H7 (cell line): ENCODE measurements around the gene FUZ. TPM values are rescaled to one million over a fixed set of nuclear protein-coding genes. Genes with fewer than 3 reads are reported as not detected.

Source experiments
- DNase-seq: peaks from one replicate; pipeline ENCODE4 v3.0.0; 2012
- H3K27me3 ChIP-seq: 2 replicates; pipeline ENCODE4 v1.6.0; 2011; ENCODE audit warnings: mild to moderate bottlenecking, low read length; ENCODE audit not compliant: control insufficient read depth, insufficient read depth
- H3K36me3 ChIP-seq: replicated peaks from 2 replicates; pipeline ENCODE4 v1.5.1; 2011; ENCODE audit warnings: low read length; ENCODE audit not compliant: control insufficient read depth, insufficient read depth
- H3K4me3 ChIP-seq: 2 replicates; pipeline ENCODE4 v1.5.1; 2011; ENCODE audit warnings: low read depth, mild to moderate bottlenecking, control low read depth, low read length, moderate library complexity; ENCODE audit not compliant: insufficient read depth
- total RNA-seq: library from RNA; depleted of rRNA; stranded (reverse); fragments of >200 nt; shearing (Covaris generic); gene quantifications from 2 replicates; pipeline ENCODE4 v1.2.3, GENCODE V29; 2014; rRNA removed

Gene FUZ
- total RNA-seq, 1 experiment from 2014 or later = 49.5 TPM

GRCh38 chr19:49761249-49761624, 51.9 kb downstream of the FUZ start:
- peak; percentile 19 for DNase-seq
- Histone ChIP-seq H3K36me3 (no peaks in the 10 kb centered on the region), H3K27me3 (no peaks in the 10 kb centered on the region), H3K4me3 (no peak overlapping the region)

- no peaks in the 10 kb centered on the region for H3K36me3 ChIP-seq
- H3K4me3 ChIP-seq = no peak overlapping the region
- no peaks in the 10 kb centered on the region for H3K27me3 ChIP-seq
- peak; percentile 38 for DNase-seq
Measured at GRCh38 chr19:49758292-49758691, 54.8 kb downstream of the FUZ start.

Other genes starting within 250 kb of the FUZ start
- 102 and 142 TPM in 2 replicates for gene NOSIP, start 232.7 kb downstream of the FUZ start, total RNA-seq
- 0.55 and 1.2 TPM in 2 replicates for gene PRRG2, start 232.0 kb downstream of the FUZ start, total RNA-seq
- 8.2 and 10.8 TPM in 2 replicates for gene PRR12, start 222.1 kb downstream of the FUZ start, total RNA-seq
- 13.3 and 20.1 TPM in 2 replicates for gene RRAS, start 173.1 kb downstream of the FUZ start, total RNA-seq
- 32.9 and 37.0 TPM in 2 replicates for gene SCAF1, start 171.1 kb downstream of the FUZ start, total RNA-seq
- gene IRF3, start 147.4 kb downstream of the FUZ start, total RNA-seq = 107 and 108 TPM in 2 replicates
- 34.3 and 42.5 TPM in 2 replicates for gene BCL2L12, start 147.4 kb downstream of the FUZ start, total RNA-seq
- 690 and 848 TPM in 2 replicates for gene PRMT1, start 136.0 kb downstream of the FUZ start, total RNA-seq
- 1.4 and 1.8 TPM in 2 replicates for gene ADM5, start 123.7 kb downstream of the FUZ start, total RNA-seq
- gene CPT1C, start 122.2 kb downstream of the FUZ start, total RNA-seq = 25.8 and 28.9 TPM in 2 replicates
- 0.24 and 0.52 TPM in 2 replicates for gene TSKS, start 50.0 kb downstream of the FUZ start, total RNA-seq
- 208 and 249 TPM in 2 replicates for gene AP2A1, start 46.3 kb downstream of the FUZ start, total RNA-seq
- gene MED25, start 5.0 kb upstream of the FUZ start, total RNA-seq = 49.3 and 53.5 TPM in 2 replicates
- gene PTOV1, start 37.9 kb upstream of the FUZ start, total RNA-seq = 205 and 219 TPM in 2 replicates
- 76.2 and 94.7 TPM in 2 replicates for gene PNKP, start 54.3 kb upstream of the FUZ start, total RNA-seq
- 7.2 and 12.9 TPM in 2 replicates for gene AKT1S1, start 64.1 kb upstream of the FUZ start, total RNA-seq
- 10.2 and 12.6 TPM in 2 replicates for gene TBC1D17, start 64.4 kb upstream of the FUZ start, total RNA-seq
- gene IL4I1, start 83.6 kb upstream of the FUZ start, total RNA-seq = 0.59 and 0.73 TPM in 2 replicates
- gene ATF5, start 115.9 kb upstream of the FUZ start, total RNA-seq = 10.7 and 15.0 TPM in 2 replicates
- 104 and 109 TPM in 2 replicates for gene NUP62, start 116.2 kb upstream of the FUZ start, total RNA-seq
- gene SIGLEC11, start 147.9 kb upstream of the FUZ start, total RNA-seq = not detected in 2 replicates
- 27.7 and 34.3 TPM in 2 replicates for gene VRK3, start 212.1 kb upstream of the FUZ start, total RNA-seq
- 6.8 and 8.2 TPM in 2 replicates for gene ZNF473, start 212.7 kb upstream of the FUZ start, total RNA-seq